ENCODE results near the gene YIPF1.

YIPF1 gene

GRCh38 chr1:53850082-53850673 lies 39.4 kb downstream of the YIPF1 start:
- no peaks in the 10 kb centered on the region for H3K9me3 ChIP-seq (ENCODE audit: control insufficient read depth in 1 of 2, low read length in 2 of 2)
- H3K4me1 ChIP-seq (ENCODE audit: control insufficient read depth in 1 of 2, insufficient read depth in 2 of 2, low read length in 2 of 2) = no peaks in the 10 kb centered on the region
- no peak overlapping the region for H3K4me3 ChIP-seq (ENCODE audit: low read depth in 1 of 2, low read length in 2 of 2)
- no peak overlapping the region for H3K9ac ChIP-seq (ENCODE audit: low read depth in 1 of 2, low read length in 2 of 2)
- peaks cover 16 to 32% of the 10 kb centered on the region in 2 donors for H3K36me3 ChIP-seq (ENCODE audit: control insufficient read depth in 1 of 2, insufficient read depth in 2 of 2, low read length in 2 of 2)
- H3K27ac ChIP-seq (ENCODE audit: low read depth, low read length) = no peak overlapping the region
- no peaks in the 10 kb centered on the region for H3K27me3 ChIP-seq (ENCODE audit: control insufficient read depth in 1 of 2, insufficient read depth in 2 of 2, low read length in 2 of 2)

DNA sequence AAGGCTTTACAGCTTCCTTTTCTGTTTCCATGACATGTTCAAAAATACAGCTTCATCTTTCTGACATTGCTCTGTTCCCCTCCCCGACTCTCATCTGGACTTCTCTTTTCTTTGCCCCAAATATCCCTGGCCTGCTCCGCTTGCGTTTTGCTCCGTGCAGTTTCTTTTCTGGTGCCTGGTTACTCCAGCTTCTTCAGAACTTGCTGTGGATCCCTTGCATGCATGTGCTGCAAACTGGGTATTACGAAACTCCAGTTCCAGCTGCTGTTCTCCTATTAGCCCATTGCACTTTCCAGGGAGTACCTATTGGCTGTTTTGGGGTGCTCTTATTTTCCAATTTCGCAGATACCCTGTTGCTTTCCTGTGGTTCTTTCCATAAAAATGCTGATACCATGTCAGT lies 41.6 kb downstream of the YIPF1 start:
- no peak overlapping the region for H3K9ac ChIP-seq (ENCODE audit: low read depth in 1 of 2, low read length in 2 of 2)
- H3K9me3 ChIP-seq (ENCODE audit: control insufficient read depth in 1 of 2, low read length in 2 of 2) = no peaks in the 10 kb centered on the region
- no peak overlapping the region for H3K4me3 ChIP-seq (ENCODE audit: low read depth in 1 of 2, low read length in 2 of 2)
- H3K27me3 ChIP-seq (ENCODE audit: control insufficient read depth in 1 of 2, insufficient read depth in 2 of 2, low read length in 2 of 2) = no peaks in the 10 kb centered on the region
- no peak overlapping the region for H3K27ac ChIP-seq (ENCODE audit: low read depth, low read length)
- peaks cover 5 to 13% of the 10 kb centered on the region in 2 donors for H3K36me3 ChIP-seq (ENCODE audit: control insufficient read depth in 1 of 2, insufficient read depth in 2 of 2, low read length in 2 of 2)
- H3K4me1 ChIP-seq (ENCODE audit: control insufficient read depth in 1 of 2, insufficient read depth in 2 of 2, low read length in 2 of 2) = no peaks in the 10 kb centered on the region

GRCh38 chr1:53842347-53842746 lies 47.2 kb downstream of the YIPF1 start:
- Histone ChIP-seq H3K27me3 (ENCODE audit: control insufficient read depth in 1 of 2, insufficient read depth in 2 of 2, low read length in 2 of 2) (no peaks in the 10 kb centered on the region), H3K4me1 (ENCODE audit: control insufficient read depth in 1 of 2, insufficient read depth in 2 of 2, low read length in 2 of 2) (no peaks in the 10 kb centered on the region), H3K9ac (ENCODE audit: low read depth in 1 of 2, low read length in 2 of 2) (no peak overlapping the region), H3K9me3 (ENCODE audit: control insufficient read depth in 1 of 2, low read length in 2 of 2) (peaks cover 0 to 3% of the 10 kb centered on the region in 2 donors), H3K27ac (ENCODE audit: low read depth, low read length) (no peak overlapping the region), H3K4me3 (ENCODE audit: low read depth in 1 of 2, low read length in 2 of 2) (no peak overlapping the region), H3K36me3 (ENCODE audit: control insufficient read depth in 1 of 2, insufficient read depth in 2 of 2, low read length in 2 of 2) (no peaks in the 10 kb centered on the region)

GRCh38 chr1:53838654-53838974 lies 51.0 kb downstream of the YIPF1 start:
- Histone ChIP-seq H3K9me3 (ENCODE audit: control insufficient read depth in 1 of 2, low read length in 2 of 2) (peaks cover 0 to 3% of the 10 kb centered on the region in 2 donors), H3K4me1 (ENCODE audit: control insufficient read depth in 1 of 2, insufficient read depth in 2 of 2, low read length in 2 of 2) (peaks cover 0 to 6% of the 10 kb centered on the region in 2 donors), H3K36me3 (ENCODE audit: control insufficient read depth in 1 of 2, insufficient read depth in 2 of 2, low read length in 2 of 2) (no peaks in the 10 kb centered on the region), H3K9ac (ENCODE audit: low read depth in 1 of 2, low read length in 2 of 2) (peak overlapping the region in 1 of 2 donors; percentile 72), H3K27ac (ENCODE audit: low read depth, low read length) (no peak overlapping the region), H3K27me3 (ENCODE audit: control insufficient read depth in 1 of 2, insufficient read depth in 2 of 2, low read length in 2 of 2) (no peaks in the 10 kb centered on the region), H3K4me3 (ENCODE audit: low read depth in 1 of 2, low read length in 2 of 2) (peak overlapping the region; percentile 84 to 92)

DNA sequence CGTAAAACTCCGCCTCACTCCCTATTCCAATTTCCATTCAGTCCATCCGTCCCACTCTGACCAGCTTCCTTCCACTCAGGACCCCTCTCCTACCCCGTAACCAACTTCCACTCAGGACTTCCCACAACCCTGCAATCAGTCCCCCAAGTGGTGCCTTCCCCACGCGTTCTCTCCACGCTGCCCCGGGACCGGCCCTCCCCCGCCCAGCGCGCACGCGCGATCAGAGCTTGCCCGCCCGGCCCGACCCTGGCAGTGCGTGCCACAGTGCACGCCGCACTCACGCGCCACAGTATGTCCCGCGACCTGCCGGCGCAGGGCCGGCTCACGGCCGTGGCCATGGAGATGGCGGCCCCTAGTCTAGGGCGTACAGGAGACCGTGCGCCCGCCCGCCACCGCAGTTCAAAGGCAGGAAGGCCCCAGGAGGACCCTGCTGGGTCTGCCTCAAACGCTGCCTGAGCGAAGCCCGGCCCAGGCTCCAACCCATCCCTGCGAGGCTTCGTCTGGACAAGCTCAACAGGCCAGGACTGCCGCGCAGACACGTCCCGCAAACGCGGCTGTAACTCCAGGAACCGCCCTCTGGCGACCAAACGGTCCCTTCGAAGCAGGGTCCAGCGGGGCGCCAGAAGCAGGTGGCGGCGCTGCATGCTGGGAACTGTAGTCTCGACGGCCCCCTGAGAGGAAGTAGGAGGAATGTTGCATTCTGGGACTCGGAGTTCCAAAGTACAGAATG lies 51.5 kb downstream of the YIPF1 start, which contains the start of gene NDC1:
Gene NDC1, minus strand, starts transcription at position 373 of the 730 bp plus-strand sequence. Its CDS starts 35 bp downstream, at position 338.
- no peaks in the 10 kb centered on the region for H3K27me3 ChIP-seq (ENCODE audit: control insufficient read depth in 1 of 2, insufficient read depth in 2 of 2, low read length in 2 of 2)
- peaks cover 0 to 6% of the 10 kb centered on the region in 2 donors for H3K4me1 ChIP-seq (ENCODE audit: control insufficient read depth in 1 of 2, insufficient read depth in 2 of 2, low read length in 2 of 2)
- no peaks in the 10 kb centered on the region for H3K36me3 ChIP-seq (ENCODE audit: control insufficient read depth in 1 of 2, insufficient read depth in 2 of 2, low read length in 2 of 2)
- peaks cover 0 to 3% of the 10 kb centered on the region in 2 donors for H3K9me3 ChIP-seq (ENCODE audit: control insufficient read depth in 1 of 2, low read length in 2 of 2)
- H3K4me3 ChIP-seq (ENCODE audit: low read depth in 1 of 2, low read length in 2 of 2) = peak within 1 kb of the TSS; percentile 84 to 92
- peak within 1 kb of the TSS; percentile 72 to 98 for H3K9ac ChIP-seq (ENCODE audit: low read depth in 1 of 2, low read length in 2 of 2)
- peak within 1 kb of the TSS; percentile 98 for H3K27ac ChIP-seq (ENCODE audit: low read depth, low read length)

DNA sequence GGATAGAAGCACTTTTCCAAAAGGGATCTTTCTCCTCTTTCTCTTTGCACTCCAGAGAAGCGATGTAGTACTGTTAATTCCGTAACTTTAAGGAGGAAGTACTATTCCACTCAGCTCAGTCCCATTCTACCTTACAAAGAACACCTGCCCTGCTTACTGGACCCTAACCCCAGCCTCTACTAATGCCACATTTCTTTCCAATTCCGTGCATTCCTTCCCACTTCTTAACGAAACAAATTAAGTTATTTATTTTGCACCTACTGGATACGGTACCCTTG lies 52.0 kb downstream of the YIPF1 start:
- H3K36me3 ChIP-seq (ENCODE audit: control insufficient read depth in 1 of 2, insufficient read depth in 2 of 2, low read length in 2 of 2) = no peaks in the 10 kb centered on the region
- H3K9ac ChIP-seq (ENCODE audit: low read depth in 1 of 2, low read length in 2 of 2) = peak overlapping the region; percentile 72 to 98
- H3K27ac ChIP-seq (ENCODE audit: low read depth, low read length) = no peak overlapping the region
- peak overlapping the region; percentile 84 to 92 for H3K4me3 ChIP-seq (ENCODE audit: low read depth in 1 of 2, low read length in 2 of 2)
- peaks cover 0 to 3% of the 10 kb centered on the region in 2 donors for H3K9me3 ChIP-seq (ENCODE audit: control insufficient read depth in 1 of 2, low read length in 2 of 2)
- peaks cover 0 to 6% of the 10 kb centered on the region in 2 donors for H3K4me1 ChIP-seq (ENCODE audit: control insufficient read depth in 1 of 2, insufficient read depth in 2 of 2, low read length in 2 of 2)
- no peaks in the 10 kb centered on the region for H3K27me3 ChIP-seq (ENCODE audit: control insufficient read depth in 1 of 2, insufficient read depth in 2 of 2, low read length in 2 of 2)

- Histone ChIP-seq H3K27me3 (ENCODE audit: control insufficient read depth in 1 of 2, insufficient read depth in 2 of 2, low read length in 2 of 2) (no peaks in the 10 kb centered on the region), H3K9me3 (ENCODE audit: control insufficient read depth in 1 of 2, low read length in 2 of 2) (no peaks in the 10 kb centered on the region), H3K4me1 (ENCODE audit: control insufficient read depth in 1 of 2, insufficient read depth in 2 of 2, low read length in 2 of 2) (peaks cover 0 to 6% of the 10 kb centered on the region in 2 donors), H3K36me3 (ENCODE audit: control insufficient read depth in 1 of 2, insufficient read depth in 2 of 2, low read length in 2 of 2) (no peaks in the 10 kb centered on the region), H3K27ac (ENCODE audit: low read depth, low read length) (no peak overlapping the region), H3K4me3 (ENCODE audit: low read depth in 1 of 2, low read length in 2 of 2) (no peak overlapping the region), H3K9ac (ENCODE audit: low read depth in 1 of 2, low read length in 2 of 2) (no peak overlapping the region)
These were observed 54.1 kb downstream of the YIPF1 start for GRCh38 chr1:53835491-53835890.

- Histone ChIP-seq H3K36me3 (ENCODE audit: control insufficient read depth in 1 of 2, insufficient read depth in 2 of 2, low read length in 2 of 2) (no peaks in the 10 kb centered on the region), H3K4me1 (ENCODE audit: control insufficient read depth in 1 of 2, insufficient read depth in 2 of 2, low read length in 2 of 2) (peaks cover 0 to 6% of the 10 kb centered on the region in 2 donors), H3K4me3 (ENCODE audit: low read depth in 1 of 2, low read length in 2 of 2) (no peak overlapping the region), H3K9me3 (ENCODE audit: control insufficient read depth in 1 of 2, low read length in 2 of 2) (no peaks in the 10 kb centered on the region), H3K27me3 (ENCODE audit: control insufficient read depth in 1 of 2, insufficient read depth in 2 of 2, low read length in 2 of 2) (no peaks in the 10 kb centered on the region), H3K9ac (ENCODE audit: low read depth in 1 of 2, low read length in 2 of 2) (no peak overlapping the region), H3K27ac (ENCODE audit: low read depth, low read length) (no peak overlapping the region)
These were observed 54.8 kb downstream of the YIPF1 start for GRCh38 chr1:53834776-53835175.

GRCh38 chr1:53833393-53833792 lies 56.2 kb downstream of the YIPF1 start:
- Histone ChIP-seq H3K27ac (ENCODE audit: low read depth, low read length) (no peak overlapping the region), H3K9me3 (ENCODE audit: control insufficient read depth in 1 of 2, low read length in 2 of 2) (no peaks in the 10 kb centered on the region), H3K36me3 (ENCODE audit: control insufficient read depth in 1 of 2, insufficient read depth in 2 of 2, low read length in 2 of 2) (peaks cover 0 to 8% of the 10 kb centered on the region in 2 donors), H3K4me3 (ENCODE audit: low read depth in 1 of 2, low read length in 2 of 2) (no peak overlapping the region), H3K4me1 (ENCODE audit: control insufficient read depth in 1 of 2, insufficient read depth in 2 of 2, low read length in 2 of 2) (peaks cover 0 to 6% of the 10 kb centered on the region in 2 donors), H3K27me3 (ENCODE audit: control insufficient read depth in 1 of 2, insufficient read depth in 2 of 2, low read length in 2 of 2) (no peaks in the 10 kb centered on the region), H3K9ac (ENCODE audit: low read depth in 1 of 2, low read length in 2 of 2) (no peak overlapping the region)

DNA sequence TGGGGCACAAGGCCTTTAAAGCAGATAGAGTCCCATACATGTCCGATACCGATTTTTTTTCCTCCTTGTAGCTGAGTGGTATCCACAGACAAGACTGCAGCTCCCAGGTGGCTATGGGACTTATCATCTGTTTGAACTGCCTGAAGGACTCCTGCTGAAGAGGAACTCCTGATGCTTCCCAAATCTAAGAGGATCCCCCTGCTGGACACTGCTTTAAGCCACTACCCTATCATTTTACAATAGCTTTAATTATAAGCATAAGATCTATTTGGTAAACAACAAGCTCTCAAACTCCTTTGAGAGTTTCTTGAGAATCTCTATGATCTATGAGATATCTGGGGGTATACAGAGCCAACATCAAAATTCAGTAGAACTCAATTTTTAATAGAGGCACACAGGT lies 63.2 kb downstream of the YIPF1 start:
- Histone ChIP-seq H3K4me3 (ENCODE audit: low read depth in 1 of 2, low read length in 2 of 2) (no peak overlapping the region), H3K9ac (ENCODE audit: low read depth in 1 of 2, low read length in 2 of 2) (no peak overlapping the region), H3K4me1 (ENCODE audit: control insufficient read depth in 1 of 2, insufficient read depth in 2 of 2, low read length in 2 of 2) (no peaks in the 10 kb centered on the region), H3K9me3 (ENCODE audit: control insufficient read depth in 1 of 2, low read length in 2 of 2) (no peaks in the 10 kb centered on the region), H3K27ac (ENCODE audit: low read depth, low read length) (no peak overlapping the region), H3K27me3 (ENCODE audit: control insufficient read depth in 1 of 2, insufficient read depth in 2 of 2, low read length in 2 of 2) (no peaks in the 10 kb centered on the region), H3K36me3 (ENCODE audit: control insufficient read depth in 1 of 2, insufficient read depth in 2 of 2, low read length in 2 of 2) (peaks cover 0 to 51% of the 10 kb centered on the region in 2 donors)
